ENCODE measurements around the gene FAM83G. TPM values are rescaled to one million over a fixed set of nuclear protein-coding genes. Genes with fewer than 3 reads are reported as not detected.

The FAM83G gene
- total RNA-seq, 2 donors from 2014 or later: 24.2 to 27.0 TPM

- no peak overlapping the region for H3K27ac Mint-ChIP-seq
- TF ChIP-seq, protein P1, sequence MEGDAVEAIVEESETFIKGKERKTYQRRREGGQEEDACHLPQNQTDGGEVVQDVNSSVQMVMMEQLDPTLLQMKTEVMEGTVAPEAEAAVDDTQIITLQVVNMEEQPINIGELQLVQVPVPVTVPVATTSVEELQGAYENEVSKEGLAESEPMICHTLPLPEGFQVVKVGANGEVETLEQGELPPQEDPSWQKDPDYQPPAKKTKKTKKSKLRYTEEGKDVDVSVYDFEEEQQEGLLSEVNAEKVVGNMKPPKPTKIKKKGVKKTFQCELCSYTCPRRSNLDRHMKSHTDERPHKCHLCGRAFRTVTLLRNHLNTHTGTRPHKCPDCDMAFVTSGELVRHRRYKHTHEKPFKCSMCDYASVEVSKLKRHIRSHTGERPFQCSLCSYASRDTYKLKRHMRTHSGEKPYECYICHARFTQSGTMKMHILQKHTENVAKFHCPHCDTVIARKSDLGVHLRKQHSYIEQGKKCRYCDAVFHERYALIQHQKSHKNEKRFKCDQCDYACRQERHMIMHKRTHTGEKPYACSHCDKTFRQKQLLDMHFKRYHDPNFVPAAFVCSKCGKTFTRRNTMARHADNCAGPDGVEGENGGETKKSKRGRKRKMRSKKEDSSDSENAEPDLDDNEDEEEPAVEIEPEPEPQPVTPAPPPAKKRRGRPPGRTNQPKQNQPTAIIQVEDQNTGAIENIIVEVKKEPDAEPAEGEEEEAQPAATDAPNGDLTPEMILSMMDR (conservative IDR thresholded peaks at IDR 0.05): no peak
- WGBS, 2 experiments (ENCODE audit: insufficient coverage in 1 of 2, insufficient read length in 1 of 2): 88 to 91% methylated on average over 1 to 4 of the region's 4 CpGs
These were observed 1.3 kb upstream of the FAM83G start for GRCh38 chr17:19005789-19006430.

GRCh38 chr17:19005137-19005773 is 691 bp upstream of the FAM83G start:
- Mint-ChIP-seq H3K4me1 (peaks cover 11% of the 10 kb centered on the region), H3K27ac (no peak overlapping the region), H3K27me3 (ENCODE audit: insufficient read depth) (no peaks in the 10 kb centered on the region), H3K36me3 (ENCODE audit: low read depth) (no peaks in the 10 kb centered on the region), H3K4me3 (peak overlapping the region; percentile 78), H3K9me3 (peaks cover 10% of the 10 kb centered on the region)
- H3K36me3 ChIP-seq (ENCODE audit: control insufficient read depth, insufficient read depth, low read length): peaks cover 17% of the 10 kb centered on the region
- TF ChIP-seq, protein P1 (conservative IDR thresholded peaks at IDR 0.05): no peak
- H3K9ac ChIP-seq (ENCODE audit: extremely low read depth, low read length, poor library complexity, severe bottlenecking): peak overlapping the region; percentile 47
- 82% methylated on average over 6 to 13 of the region's 13 CpGs for WGBS, 2 experiments (ENCODE audit: insufficient coverage in 1 of 2, insufficient read length in 1 of 2)
- DNase-seq: no peak
- H3K27ac ChIP-seq (ENCODE audit: low read depth, low read length): no peak overlapping the region
- H3K27me3 ChIP-seq (ENCODE audit: control insufficient read depth, insufficient read depth, low read length, poor library complexity, severe bottlenecking): no peaks in the 10 kb centered on the region
- H3K4me1 ChIP-seq (ENCODE audit: control insufficient read depth, insufficient read depth, low read length): peaks cover 5% of the 10 kb centered on the region
- peak overlapping the region; percentile 75 for H3K4me3 ChIP-seq (ENCODE audit: low read length)
- H3K9me3 ChIP-seq (ENCODE audit: control insufficient read depth, low read length): peaks cover 7% of the 10 kb centered on the region

More at GRCh38 chr17:19005789-19006430, 1.3 kb upstream of the FAM83G start:
- H3K27me3 Mint-ChIP-seq (ENCODE audit: insufficient read depth): no peaks in the 10 kb centered on the region
- peak overlapping the region; percentile 78 for H3K4me3 Mint-ChIP-seq
- no peaks in the 10 kb centered on the region for H3K36me3 Mint-ChIP-seq (ENCODE audit: low read depth)
- no peak overlapping the region for H3K27ac ChIP-seq (ENCODE audit: low read depth, low read length)
- H3K27me3 ChIP-seq (ENCODE audit: control insufficient read depth, insufficient read depth, low read length, poor library complexity, severe bottlenecking): no peaks in the 10 kb centered on the region
- DNase-seq: no peak
- no peak overlapping the region for H3K4me3 ChIP-seq (ENCODE audit: low read length)
- H3K9me3 Mint-ChIP-seq: peaks cover 10% of the 10 kb centered on the region
- peaks cover 15% of the 10 kb centered on the region for H3K36me3 ChIP-seq (ENCODE audit: control insufficient read depth, insufficient read depth, low read length)
- H3K4me1 Mint-ChIP-seq: peaks cover 15% of the 10 kb centered on the region
- peaks cover 7% of the 10 kb centered on the region for H3K9me3 ChIP-seq (ENCODE audit: control insufficient read depth, low read length)
- no peak overlapping the region for H3K9ac ChIP-seq (ENCODE audit: extremely low read depth, low read length, poor library complexity, severe bottlenecking)
- peaks cover 5% of the 10 kb centered on the region for H3K4me1 ChIP-seq (ENCODE audit: control insufficient read depth, insufficient read depth, low read length)

DNA sequence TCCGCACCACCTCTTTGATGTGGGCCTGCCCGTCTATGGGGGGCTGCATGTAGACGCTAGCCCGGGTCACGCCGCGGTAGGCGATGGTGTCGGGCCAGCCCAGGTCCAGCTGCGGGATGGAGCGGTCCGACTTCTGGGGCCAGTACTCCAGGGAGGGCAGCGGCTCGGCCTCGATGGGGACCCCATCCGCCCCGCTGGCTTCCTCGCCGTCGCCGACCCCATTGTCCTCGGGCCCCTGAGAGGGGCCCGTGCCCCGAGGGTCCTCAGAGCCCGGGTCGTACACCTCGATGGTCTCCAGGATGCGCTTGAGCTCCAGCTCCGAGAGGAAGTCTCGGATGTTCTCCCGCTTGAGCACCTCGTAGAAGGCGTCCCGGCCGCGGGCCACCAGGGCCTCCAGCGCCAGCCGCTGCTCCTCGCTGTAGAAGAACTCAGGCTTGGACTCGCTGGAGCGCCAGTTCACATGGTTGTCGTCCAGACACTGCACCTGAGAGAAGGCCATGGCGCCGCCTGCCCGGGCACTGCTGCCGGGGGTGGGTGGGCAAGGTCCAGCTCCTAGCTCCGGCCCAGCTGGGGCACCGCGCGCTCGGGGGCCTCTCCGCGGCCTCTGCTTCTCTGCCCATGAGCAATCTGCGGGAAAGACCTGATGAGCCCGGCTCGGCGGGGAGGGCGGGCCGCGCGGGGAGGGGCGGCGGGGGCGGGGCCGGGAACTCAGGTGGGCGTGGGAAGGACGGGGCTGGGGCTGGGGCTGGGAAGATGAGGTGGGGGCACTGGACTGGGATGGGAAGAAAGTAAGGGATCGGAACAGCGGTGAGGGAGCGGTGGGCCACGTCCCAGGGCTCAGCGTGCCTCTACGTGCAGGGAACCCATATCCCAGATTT is 782 bp downstream of the FAM83G start:
- peak overlapping the region; percentile 90 for H3K27ac Mint-ChIP-seq

More for the DNA sequence above, 782 bp downstream of the FAM83G start:
- Histone ChIP-seq H3K4me3 (ENCODE audit: low read length) (peak overlapping the region; percentile 79), H3K9me3 (ENCODE audit: control insufficient read depth, low read length) (peaks cover 7% of the 10 kb centered on the region), H3K27ac (ENCODE audit: low read depth, low read length) (no peak overlapping the region), H3K4me1 (ENCODE audit: control insufficient read depth, insufficient read depth, low read length) (peaks cover 5% of the 10 kb centered on the region), H3K36me3 (ENCODE audit: control insufficient read depth, insufficient read depth, low read length) (peaks cover 21% of the 10 kb centered on the region), H3K27me3 (ENCODE audit: control insufficient read depth, insufficient read depth, low read length, poor library complexity, severe bottlenecking) (no peaks in the 10 kb centered on the region), H3K9ac (ENCODE audit: extremely low read depth, low read length, poor library complexity, severe bottlenecking) (peak overlapping the region; percentile 53)
- H3K27me3 Mint-ChIP-seq (ENCODE audit: insufficient read depth): no peaks in the 10 kb centered on the region
- peaks cover 5% of the 10 kb centered on the region for H3K36me3 Mint-ChIP-seq (ENCODE audit: low read depth)
- peak overlapping the region; percentile 78 for H3K4me3 Mint-ChIP-seq
- H3K9me3 Mint-ChIP-seq: peaks cover 10% of the 10 kb centered on the region
- TF ChIP-seq, protein P1 (conservative IDR thresholded peaks at IDR 0.05): no peak
- WGBS, 2 experiments (ENCODE audit: insufficient coverage in 1 of 2, insufficient read length in 1 of 2): 10 to 13% methylated on average over 42 to 65 of the region's 73 CpGs
- DNase-seq: peak; percentile 94
- peaks cover 7% of the 10 kb centered on the region for H3K4me1 Mint-ChIP-seq
